ENCODE data around the gene DMRT3. TPM values are rescaled to one million over a fixed set of nuclear protein-coding genes. Genes with fewer than 3 reads are reported as not detected.

The DMRT3 gene
- total and polyA plus RNA-seq, 2 donors (not counting 1 experiment from before 2014, with no cell fraction given): not detected

DNA sequence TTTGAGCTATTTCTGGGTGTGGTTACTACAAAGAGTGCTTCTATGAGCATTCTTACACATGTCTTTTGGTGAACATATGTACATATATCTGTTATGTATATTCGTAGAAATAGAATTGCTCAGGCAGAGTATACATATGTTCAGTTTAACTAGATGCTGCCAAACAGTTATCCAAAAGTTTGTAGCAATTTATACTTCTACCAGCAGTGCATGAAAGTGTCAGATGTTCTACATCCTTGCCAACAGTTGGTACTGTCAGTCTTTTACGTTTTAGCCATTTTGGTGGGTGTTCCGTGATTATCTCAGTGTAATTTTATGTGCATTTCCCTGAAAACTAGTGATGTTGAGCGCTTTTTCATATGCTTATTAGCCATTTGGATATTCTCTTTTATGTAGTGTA, 37.8 kb downstream of the DMRT3 start:
- H4K20me1 ChIP-seq (ENCODE audit: control insufficient read depth, extremely low read depth, insufficient read depth, low read length): no peaks in the 10 kb centered on the region
- TF ChIP-seq, protein P1, sequence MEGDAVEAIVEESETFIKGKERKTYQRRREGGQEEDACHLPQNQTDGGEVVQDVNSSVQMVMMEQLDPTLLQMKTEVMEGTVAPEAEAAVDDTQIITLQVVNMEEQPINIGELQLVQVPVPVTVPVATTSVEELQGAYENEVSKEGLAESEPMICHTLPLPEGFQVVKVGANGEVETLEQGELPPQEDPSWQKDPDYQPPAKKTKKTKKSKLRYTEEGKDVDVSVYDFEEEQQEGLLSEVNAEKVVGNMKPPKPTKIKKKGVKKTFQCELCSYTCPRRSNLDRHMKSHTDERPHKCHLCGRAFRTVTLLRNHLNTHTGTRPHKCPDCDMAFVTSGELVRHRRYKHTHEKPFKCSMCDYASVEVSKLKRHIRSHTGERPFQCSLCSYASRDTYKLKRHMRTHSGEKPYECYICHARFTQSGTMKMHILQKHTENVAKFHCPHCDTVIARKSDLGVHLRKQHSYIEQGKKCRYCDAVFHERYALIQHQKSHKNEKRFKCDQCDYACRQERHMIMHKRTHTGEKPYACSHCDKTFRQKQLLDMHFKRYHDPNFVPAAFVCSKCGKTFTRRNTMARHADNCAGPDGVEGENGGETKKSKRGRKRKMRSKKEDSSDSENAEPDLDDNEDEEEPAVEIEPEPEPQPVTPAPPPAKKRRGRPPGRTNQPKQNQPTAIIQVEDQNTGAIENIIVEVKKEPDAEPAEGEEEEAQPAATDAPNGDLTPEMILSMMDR (conservative IDR thresholded peaks at IDR 0.05 in 1 of 2, IDR thresholded peaks at IDR 0.05 in 1 of 2; ENCODE audit: low read depth in 1 of 2, low read length in 2 of 2): no peak
- TF ChIP-seq EZH2 (IDR thresholded peaks at IDR 0.05; ENCODE audit: low read length, missing control alignments): no peak
- no peak overlapping the region for H3K27ac ChIP-seq (ENCODE audit: insufficient read depth, low read length)
- no peak overlapping the region for H2AFZ ChIP-seq (ENCODE audit: low read length)
- DNase-seq (ENCODE audit: low read depth in 2 of 2): no peak
- no peaks in the 10 kb centered on the region for H3K9me3 ChIP-seq (ENCODE audit: control insufficient read depth, insufficient read depth, low read depth, low read length)
- H3K36me3 ChIP-seq (ENCODE audit: control insufficient read depth, insufficient read depth, low read length): no peaks in the 10 kb centered on the region
- no peaks in the 10 kb centered on the region for H3K79me2 ChIP-seq (ENCODE audit: control insufficient read depth, insufficient read depth, low read length)
- H3K4me3 ChIP-seq (replicated peaks in 1 of 4; ENCODE audit: control extremely low read depth in 1 of 4, insufficient read depth in 1 of 4, low read depth in 3 of 4, low read length in 4 of 4): no peak overlapping the region
- H3K4me1 ChIP-seq (ENCODE audit: control insufficient read depth, extremely low read depth, insufficient read depth, low read length): no peaks in the 10 kb centered on the region
- H3K9ac ChIP-seq (ENCODE audit: insufficient read depth, low read length): no peak overlapping the region
- no peak overlapping the region for H3K4me2 ChIP-seq (ENCODE audit: extremely low read depth, insufficient read depth, low read length)
- H3K27me3 ChIP-seq (ENCODE audit: control insufficient read depth, insufficient read depth, low read length): no peaks in the 10 kb centered on the region

DNA sequence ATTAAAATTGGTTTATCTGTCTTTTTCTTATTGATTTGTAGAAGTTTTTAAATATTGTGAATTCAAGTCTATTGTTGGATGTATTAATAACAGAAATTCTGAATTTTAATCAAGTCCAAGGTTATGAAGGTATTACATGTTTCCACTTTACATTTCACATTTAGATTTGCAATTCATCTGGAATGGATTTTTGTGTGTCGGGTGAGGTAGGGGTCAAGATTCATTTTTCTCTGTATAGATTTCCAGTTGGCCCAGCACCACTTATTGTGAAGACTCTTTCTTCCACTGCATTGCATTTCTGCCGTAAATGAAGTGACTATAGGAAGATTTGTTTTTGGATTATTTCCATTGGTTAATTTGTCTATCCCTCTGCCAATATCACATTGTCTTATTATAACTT, 38.2 kb downstream of the DMRT3 start:
- no peak overlapping the region for H3K4me3 ChIP-seq (replicated peaks in 1 of 4; ENCODE audit: control extremely low read depth in 1 of 4, insufficient read depth in 1 of 4, low read depth in 3 of 4, low read length in 4 of 4)
- H3K4me1 ChIP-seq (ENCODE audit: control insufficient read depth, extremely low read depth, insufficient read depth, low read length): no peaks in the 10 kb centered on the region
- no peak overlapping the region for H2AFZ ChIP-seq (ENCODE audit: low read length)
- TF ChIP-seq EZH2 (IDR thresholded peaks at IDR 0.05; ENCODE audit: low read length, missing control alignments): no peak
- TF ChIP-seq, protein P1 (conservative IDR thresholded peaks at IDR 0.05 in 1 of 2, IDR thresholded peaks at IDR 0.05 in 1 of 2; ENCODE audit: low read depth in 1 of 2, low read length in 2 of 2): no peak
- H4K20me1 ChIP-seq (ENCODE audit: control insufficient read depth, extremely low read depth, insufficient read depth, low read length): no peaks in the 10 kb centered on the region
- no peak overlapping the region for H3K9ac ChIP-seq (ENCODE audit: insufficient read depth, low read length)
- no peaks in the 10 kb centered on the region for H3K79me2 ChIP-seq (ENCODE audit: control insufficient read depth, insufficient read depth, low read length)
- no peaks in the 10 kb centered on the region for H3K9me3 ChIP-seq (ENCODE audit: control insufficient read depth, insufficient read depth, low read depth, low read length)
- H3K36me3 ChIP-seq (ENCODE audit: control insufficient read depth, insufficient read depth, low read length): no peaks in the 10 kb centered on the region
- H3K4me2 ChIP-seq (ENCODE audit: extremely low read depth, insufficient read depth, low read length): no peak overlapping the region
- no peak for DNase-seq (ENCODE audit: low read depth in 2 of 2)
- H3K27me3 ChIP-seq (ENCODE audit: control insufficient read depth, insufficient read depth, low read length): no peaks in the 10 kb centered on the region
- no peak overlapping the region for H3K27ac ChIP-seq (ENCODE audit: insufficient read depth, low read length)

DNA sequence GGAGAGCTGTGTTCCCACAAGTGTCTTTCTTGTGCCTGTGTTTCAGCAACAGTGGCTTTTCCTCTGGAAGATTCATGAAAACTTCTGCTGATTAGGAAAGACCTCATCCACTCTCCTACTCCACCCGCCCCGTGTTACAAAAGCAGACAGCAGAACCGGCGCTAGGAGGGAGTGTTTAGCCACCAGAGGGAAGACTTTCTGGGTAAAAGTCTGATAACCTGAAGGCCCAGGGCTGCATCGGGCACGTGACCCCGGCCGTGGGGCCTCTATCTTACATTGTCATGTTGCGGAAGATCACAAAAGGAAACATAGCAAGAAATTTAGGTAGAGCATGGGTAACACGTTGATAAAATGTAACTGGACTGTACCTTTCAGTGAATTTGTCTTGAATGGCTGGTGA, 41.7 kb downstream of the DMRT3 start:
- H2AFZ ChIP-seq (ENCODE audit: low read length): no peak overlapping the region
- H3K27me3 ChIP-seq (ENCODE audit: control insufficient read depth, insufficient read depth, low read length): no peaks in the 10 kb centered on the region
- TF ChIP-seq, protein P1 (conservative IDR thresholded peaks at IDR 0.05 in 1 of 2, IDR thresholded peaks at IDR 0.05 in 1 of 2; ENCODE audit: low read depth in 1 of 2, low read length in 2 of 2): peak; percentile 16 to 29
- TF ChIP-seq EZH2 (IDR thresholded peaks at IDR 0.05; ENCODE audit: low read length, missing control alignments): no peak
- no peak overlapping the region for H3K4me2 ChIP-seq (ENCODE audit: extremely low read depth, insufficient read depth, low read length)
- DNase-seq (ENCODE audit: low read depth in 2 of 2): no peak
- H3K79me2 ChIP-seq (ENCODE audit: control insufficient read depth, insufficient read depth, low read length): no peaks in the 10 kb centered on the region
- no peak overlapping the region for H3K4me3 ChIP-seq (replicated peaks in 1 of 4; ENCODE audit: control extremely low read depth in 1 of 4, insufficient read depth in 1 of 4, low read depth in 3 of 4, low read length in 4 of 4)
- no peak overlapping the region for H3K9ac ChIP-seq (ENCODE audit: insufficient read depth, low read length)
- H4K20me1 ChIP-seq (ENCODE audit: control insufficient read depth, extremely low read depth, insufficient read depth, low read length): no peaks in the 10 kb centered on the region
- no peaks in the 10 kb centered on the region for H3K4me1 ChIP-seq (ENCODE audit: control insufficient read depth, extremely low read depth, insufficient read depth, low read length)
- H3K27ac ChIP-seq (ENCODE audit: insufficient read depth, low read length): no peak overlapping the region
- H3K9me3 ChIP-seq (ENCODE audit: control insufficient read depth, insufficient read depth, low read depth, low read length): no peaks in the 10 kb centered on the region
- H3K36me3 ChIP-seq (ENCODE audit: control insufficient read depth, insufficient read depth, low read length): no peaks in the 10 kb centered on the region

Measured in fibroblast of lung (primary cell).